22Rv1 (cell line): ENCODE results near the gene CST8.

Experiments
- ZFX ChIP-seq: fragments of 450-650 bp; IDR thresholded peaks from 2 replicates; pipeline ENCODE4 v1.6.1; 2017; ENCODE audit warnings: antibody characterized with exemption, borderline replicate concordance
- TF ChIP-seq, protein P1 (sequence below): fragments of 450-650 bp; IDR thresholded peaks from 2 replicates; pipeline ENCODE4 v1.5.1; 2017; ENCODE audit warnings: mild to moderate bottlenecking

DNA sequence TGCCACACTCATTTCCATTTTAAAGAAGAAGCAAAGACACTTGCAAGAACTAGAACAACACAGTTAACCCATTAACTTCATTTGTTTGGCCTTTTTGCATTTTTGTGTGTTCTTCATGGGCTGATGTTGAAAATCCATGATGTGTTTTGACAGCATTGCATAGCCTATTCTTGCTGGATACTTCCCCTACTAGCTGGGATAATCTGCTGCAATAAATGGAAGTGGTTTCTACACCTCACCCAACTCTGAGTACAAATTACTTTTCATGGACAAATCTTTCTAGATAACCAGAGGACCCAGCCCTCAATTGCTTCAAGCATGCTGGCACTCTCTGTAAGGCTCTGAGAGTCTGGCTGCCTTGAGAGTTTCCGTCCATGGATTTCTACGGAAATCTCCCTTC lies 50.9 kb downstream of the CST8 start:
- TF ChIP-seq, protein P1, sequence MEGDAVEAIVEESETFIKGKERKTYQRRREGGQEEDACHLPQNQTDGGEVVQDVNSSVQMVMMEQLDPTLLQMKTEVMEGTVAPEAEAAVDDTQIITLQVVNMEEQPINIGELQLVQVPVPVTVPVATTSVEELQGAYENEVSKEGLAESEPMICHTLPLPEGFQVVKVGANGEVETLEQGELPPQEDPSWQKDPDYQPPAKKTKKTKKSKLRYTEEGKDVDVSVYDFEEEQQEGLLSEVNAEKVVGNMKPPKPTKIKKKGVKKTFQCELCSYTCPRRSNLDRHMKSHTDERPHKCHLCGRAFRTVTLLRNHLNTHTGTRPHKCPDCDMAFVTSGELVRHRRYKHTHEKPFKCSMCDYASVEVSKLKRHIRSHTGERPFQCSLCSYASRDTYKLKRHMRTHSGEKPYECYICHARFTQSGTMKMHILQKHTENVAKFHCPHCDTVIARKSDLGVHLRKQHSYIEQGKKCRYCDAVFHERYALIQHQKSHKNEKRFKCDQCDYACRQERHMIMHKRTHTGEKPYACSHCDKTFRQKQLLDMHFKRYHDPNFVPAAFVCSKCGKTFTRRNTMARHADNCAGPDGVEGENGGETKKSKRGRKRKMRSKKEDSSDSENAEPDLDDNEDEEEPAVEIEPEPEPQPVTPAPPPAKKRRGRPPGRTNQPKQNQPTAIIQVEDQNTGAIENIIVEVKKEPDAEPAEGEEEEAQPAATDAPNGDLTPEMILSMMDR = no peak
- TF ChIP-seq ZFX = no peak
